Cerebellar nuclear complex (tissue), 1 donor: Measurements from ENCODE around the gene RERE.

Experiments
- DNase-seq, 2 experiments: peaks; one replicate each; lab custom pipeline; 2025; lab: John Stamatoyannopoulos, UW

Gene RERE

DNA sequence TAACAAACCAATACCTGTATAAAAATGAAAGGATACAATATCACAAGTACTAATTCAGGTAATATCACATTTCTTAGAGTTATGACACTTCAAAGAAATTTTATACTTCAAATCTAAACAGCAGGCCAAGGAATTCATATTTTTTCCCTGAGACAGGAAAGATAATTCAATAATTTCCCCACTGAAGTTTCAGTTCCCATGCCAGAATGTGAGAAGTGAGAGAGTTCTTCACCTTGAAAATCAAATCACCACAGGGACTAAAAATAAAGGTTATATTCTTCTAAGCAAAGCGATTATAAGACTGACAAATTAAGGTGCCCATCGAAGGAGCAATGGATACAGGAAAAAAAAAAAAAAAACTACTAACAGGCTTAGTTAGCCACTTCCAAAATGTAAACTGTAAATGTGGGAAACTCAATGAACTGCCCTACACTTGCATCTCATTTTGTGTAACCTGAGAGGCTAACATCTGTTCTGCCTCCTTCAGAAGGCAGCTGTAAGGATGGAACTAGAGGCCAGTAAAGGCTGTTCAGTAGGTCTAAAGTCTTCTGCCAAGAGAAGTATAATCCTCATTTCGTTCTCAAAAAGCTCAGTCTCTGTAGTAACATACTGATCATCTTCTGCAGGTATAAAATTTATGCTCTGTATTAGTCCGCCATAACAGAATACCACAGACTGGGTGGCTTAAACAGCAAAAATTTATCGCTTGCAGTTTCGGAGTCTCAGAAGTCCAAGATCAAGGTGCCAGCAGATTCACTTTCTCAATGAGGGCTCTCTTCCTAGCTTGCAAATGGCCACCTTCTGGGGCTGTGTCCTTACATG is 127.8 kb downstream of the RERE start:
- no peak for DNase-seq

DNA sequence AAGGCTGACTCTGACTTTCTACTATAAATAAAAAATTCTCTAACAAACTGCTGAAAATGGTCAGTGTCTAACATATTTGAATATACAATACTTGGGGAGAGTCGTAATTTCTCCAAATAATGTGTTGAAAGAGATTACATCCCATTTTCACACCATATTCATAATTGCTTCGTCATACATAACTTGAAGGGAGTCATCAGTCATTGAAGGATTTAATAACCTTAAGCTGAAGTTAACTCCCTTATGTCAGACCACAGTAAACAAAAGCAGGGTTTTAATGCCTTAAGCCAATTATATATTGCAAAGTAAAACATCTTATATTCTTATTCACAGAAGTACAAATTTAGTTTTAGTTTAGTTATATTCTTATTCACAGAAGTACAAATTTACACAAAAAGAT is 129.9 kb downstream of the RERE start:
- DNase-seq, result no peak

DNA sequence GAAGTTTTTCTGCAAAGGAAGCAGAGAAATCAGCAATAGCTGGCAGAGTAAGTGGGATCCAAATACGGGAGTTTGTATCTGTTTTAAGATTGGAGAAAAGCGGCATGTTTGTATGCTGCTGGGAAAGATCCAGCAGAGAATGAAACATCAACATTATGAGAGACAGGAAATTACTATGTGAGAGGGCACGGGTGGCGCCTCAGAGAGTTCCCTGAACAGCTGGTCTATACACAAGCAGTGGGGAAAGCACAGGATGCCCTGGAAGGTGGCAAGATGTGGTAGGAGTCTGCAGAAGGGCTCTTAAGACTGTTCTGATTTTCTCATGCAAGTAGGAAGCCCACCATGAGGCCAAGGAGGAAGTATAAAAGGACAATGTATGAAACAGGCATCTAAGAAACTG is 130.4 kb downstream of the RERE start:
- DNase-seq, result no peak

DNA sequence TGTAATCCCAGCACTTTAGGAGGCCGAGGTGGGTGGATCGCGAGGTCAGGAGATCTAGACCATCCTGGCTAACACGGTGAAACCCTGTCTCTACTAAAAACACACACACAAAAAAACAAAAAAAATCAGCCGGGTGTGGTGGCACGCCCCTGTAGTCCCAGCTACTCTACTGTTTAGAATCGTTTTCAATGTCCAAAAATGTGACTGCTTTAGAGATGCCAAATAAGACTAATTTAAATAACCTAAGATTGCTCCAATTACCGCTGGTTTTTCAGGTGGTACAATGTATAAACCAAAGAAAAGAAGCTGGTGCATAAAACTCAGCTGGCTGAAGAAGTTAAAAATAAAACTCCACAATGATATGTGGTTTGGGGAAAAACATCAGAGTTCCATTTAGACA is 132.0 kb downstream of the RERE start:
- DNase-seq, result no peak

DNA sequence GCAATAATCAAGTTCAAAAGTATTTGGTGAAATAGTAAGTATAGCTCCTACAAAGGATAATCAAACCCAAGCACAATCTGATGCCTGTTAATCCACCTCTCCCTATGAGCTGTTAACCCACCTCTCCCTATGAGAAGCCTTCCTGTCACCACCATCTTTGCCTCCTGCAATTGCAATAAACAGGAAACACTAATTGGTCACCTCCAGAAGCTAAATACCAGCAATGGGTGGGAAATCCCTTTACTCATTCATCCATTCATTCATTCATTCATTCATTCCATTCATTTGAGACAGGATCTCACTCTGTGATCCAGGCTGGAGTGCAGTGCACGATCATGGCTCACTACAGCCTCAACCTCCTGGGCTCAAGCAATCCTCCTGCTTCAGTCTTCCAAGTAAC is 132.8 kb downstream of the RERE start:
- DNase-seq, result no peak

DNA sequence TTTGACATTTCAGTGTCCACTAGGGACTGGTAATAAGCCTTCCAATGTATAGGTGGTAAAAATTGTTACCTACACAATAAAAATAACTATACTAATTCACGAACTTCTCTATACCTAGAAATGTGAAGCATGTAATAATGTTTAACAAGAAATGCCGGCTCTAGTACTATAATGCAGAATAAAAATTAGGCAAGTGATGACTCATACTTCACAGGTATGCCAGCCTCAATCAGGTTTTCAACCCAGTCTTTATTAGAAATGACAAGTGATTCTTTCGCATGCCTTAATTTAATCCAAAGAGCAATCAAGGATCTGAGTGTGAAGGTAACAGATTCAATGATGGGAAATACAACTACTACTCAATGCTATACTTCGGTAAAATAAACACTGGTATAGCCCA is 134.9 kb downstream of the RERE start:
- DNase-seq, result no peak

DNA sequence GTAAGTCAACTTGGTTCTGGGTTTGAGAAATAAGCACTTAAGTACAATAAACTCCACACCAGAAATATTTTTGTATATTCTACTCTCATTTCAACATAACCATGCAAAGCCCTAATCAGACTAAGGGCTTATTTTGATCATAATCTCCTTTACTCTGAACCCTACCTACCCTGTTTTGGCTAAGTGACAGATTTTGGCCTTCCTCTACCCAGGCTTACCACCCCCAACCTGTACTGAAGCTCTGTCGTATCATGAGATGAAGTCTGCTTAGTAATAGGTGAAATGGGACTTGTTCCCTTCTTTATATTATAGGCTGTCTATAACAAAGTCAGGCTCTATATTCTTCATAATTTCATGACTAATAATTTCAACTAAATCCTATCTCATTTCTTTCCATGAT is 135.5 kb downstream of the RERE start:
- no peak for DNase-seq

DNA sequence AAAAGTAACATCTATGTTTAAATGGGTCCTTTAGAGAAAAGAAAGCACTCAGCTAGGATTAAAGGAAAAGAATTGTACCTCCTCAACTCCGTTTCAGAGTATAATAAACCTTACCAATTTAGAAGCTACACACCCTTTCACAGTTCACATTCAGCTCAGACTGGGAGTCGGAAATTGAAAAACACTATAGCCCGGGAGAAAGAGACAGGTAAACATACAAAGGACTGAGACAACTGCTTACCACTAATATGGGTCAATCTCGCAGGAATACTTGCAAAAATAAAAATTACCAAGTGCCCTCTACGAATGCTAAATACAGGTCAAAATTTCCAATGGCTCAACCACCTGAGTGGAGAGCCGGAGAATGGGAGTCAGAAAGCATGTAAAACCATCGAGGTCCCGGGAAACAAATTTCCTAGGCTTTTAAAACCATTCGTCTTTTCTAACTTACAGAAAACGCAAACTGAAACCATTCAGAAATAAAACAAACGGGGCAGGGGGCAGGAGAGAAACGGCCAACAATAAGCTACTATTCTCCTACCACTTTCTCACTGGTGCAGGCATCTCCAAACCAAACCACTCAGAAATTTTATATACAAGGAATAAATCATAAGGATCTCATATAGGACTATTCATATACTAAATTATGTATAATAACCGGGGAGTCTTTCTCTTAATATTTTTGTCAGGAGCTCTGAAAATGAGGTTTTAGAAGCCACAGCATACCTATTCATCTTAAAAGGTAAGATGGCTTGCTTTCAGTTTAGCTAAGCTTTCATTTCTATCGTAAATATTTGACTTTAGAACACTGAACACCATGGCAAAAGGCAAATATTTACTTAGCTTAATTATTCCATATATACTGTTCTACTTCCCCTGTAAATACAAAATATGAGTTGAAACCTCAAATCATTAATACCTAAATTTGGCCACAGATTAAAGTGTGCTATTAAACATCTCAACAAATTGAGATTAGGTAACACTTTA is 136.5 kb downstream of the RERE start:
- no peak for DNase-seq

DNA sequence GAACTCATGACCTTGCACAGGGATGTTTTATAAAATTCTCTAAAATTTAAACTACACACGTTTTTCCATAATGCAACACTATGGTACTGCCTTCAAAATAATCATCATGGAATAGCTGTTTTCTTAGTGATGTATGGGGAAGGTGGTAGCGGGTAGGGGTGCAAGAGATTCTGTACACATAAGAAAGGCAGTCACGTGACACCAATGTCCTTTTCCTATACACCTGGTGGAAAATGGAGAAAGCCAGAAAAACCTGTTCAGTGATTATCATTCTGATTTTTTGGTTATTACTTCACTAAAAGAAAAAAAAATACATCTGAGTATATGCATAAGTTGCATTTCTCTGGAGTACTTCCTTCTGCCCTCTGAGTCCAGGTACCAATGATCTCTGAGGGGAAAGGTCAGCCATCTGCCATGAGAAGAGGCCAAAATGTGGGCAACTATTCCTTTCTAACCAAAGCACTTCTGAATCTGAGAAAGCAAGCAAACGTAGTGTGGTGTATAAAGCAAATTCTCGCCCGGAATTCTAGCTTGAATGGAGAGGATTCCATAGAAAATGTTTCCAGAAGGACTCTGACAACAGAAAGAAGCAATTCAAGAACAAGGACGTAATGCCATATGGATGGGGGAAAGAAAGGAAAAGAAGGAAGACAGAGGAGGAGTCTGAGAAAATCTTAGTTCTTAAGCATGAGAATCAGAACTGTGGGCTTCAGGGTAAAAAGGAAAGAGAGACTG is 137.3 kb downstream of the RERE start:
- DNase-seq, result no peak

DNA sequence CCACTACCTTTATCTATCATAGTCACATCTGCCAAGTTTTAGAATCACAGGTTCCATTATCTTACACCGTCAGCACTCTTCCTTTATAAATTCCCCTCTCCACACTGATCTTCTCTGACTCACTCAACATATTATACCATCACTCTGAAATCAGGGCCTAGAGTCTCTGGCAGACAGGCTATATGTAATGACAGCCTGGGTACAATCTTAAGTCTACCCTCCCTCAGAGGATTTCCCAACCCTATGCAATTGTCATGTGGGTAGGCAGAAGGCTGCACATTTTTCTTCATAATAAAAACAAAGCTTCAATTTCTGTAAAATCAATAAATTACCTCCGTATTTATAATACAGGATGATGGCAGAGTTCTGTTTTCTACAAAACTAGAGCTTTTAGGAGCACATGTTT is 138.0 kb downstream of the RERE start:
- DNase-seq, result no peak

DNA sequence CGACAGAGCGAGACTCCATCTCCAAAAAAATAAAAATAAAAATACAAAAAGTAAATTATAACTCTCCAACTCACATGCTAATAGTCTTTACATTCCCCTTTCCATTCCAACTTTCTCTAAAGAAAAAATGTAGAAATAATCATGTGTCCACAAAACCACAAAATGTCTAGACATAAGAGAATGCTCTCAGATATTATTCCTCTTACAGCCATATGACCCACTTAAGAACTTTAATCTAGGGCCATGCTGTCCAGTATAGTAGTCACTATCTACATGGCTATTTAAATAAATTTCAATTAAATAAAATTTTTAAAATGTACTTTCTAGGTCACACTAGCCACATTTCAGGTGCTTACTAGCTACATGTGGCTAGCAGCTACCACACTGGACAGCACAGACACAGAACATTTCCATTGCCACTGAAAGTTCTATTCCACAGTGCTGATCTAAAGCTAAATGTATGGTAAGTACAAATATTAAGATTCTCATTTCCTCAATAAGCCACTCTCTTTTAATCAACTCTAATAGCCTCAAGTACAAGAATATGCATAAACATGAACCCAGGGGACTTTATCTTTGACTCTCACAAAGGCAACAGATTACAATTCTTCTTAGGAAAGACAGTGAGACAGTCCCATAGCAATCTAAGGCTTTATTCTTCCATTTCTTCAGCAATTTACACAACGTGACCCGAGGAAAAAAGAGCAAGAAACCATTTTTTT is 138.6 kb downstream of the RERE start:
- no peak for DNase-seq

DNA sequence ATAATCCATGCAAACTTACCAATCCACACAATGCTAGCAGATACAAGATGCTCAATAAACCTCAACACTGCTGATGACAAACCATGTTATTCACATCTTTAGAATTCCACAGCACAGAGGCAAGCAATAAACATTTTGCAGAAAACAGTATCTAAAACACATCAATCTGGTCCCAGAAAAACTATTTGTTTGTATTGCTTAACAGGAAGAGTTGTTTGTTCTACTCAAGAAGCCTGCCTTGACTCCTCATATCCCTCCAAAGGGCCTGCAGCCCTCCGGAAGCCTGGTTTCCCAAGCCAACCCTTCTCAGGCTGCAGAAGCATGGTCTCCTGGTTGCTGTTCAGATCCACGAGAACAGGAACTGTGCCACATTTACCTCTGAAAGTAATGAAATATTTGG is 139.7 kb downstream of the RERE start:
- no peak for DNase-seq

DNA sequence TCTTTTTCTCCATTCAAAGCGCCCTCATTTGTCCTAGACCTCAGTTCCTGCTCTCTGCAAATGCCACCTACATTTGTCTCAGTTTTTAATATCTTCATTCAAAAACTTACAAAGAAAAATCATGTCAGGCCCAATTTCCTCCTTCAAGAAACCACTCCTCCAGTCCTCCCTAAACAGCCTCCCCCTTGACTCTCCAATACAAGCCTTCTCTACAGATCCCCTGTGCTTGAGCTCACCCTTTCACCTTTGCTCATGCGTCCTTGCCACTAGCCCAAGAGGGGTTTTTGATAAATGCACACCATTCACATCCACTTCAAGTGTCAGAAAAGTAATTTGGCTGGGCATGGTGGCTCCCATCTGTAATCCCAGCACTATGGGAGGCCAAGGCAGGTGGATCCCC is 140.6 kb downstream of the RERE start:
- DNase-seq, result no peak

DNA sequence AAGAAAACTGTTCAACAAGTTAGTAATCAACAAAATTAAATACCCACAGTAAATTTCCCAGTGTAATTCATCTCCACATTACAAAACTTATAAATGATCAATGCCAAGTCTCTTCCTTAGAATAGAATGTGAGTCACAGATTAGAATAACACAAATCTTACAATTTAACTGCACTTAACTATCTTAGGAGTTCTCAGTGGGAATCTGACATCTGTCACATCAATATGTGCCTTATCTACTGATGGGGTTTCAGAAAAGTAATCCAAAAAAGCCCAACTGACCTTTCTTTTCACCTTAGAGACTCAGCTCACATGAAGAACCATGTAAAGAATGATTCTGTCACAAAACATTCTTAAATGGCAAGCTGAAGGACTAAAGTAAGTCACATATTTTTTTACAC is 141.4 kb downstream of the RERE start:
- no peak for DNase-seq

DNA sequence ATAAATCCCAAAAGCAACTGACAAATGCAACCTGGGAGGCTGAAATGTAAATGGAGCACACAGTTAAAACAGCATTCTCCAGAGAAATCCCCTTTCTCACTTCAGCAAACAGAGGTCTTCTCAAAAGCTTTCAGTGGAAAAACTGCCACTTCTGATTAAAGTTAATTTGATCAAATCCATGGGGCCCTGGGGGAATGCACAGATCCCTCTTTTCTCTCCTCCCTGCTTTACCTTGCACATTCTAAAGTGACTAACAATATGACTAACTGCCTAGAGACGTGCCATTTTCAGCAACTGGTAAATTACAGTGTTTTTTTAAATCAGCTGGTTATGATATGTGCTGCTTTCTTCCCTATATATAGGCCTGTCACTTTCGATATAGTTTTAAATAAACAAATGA is 142.5 kb downstream of the RERE start:
- DNase-seq, result no peak

DNA sequence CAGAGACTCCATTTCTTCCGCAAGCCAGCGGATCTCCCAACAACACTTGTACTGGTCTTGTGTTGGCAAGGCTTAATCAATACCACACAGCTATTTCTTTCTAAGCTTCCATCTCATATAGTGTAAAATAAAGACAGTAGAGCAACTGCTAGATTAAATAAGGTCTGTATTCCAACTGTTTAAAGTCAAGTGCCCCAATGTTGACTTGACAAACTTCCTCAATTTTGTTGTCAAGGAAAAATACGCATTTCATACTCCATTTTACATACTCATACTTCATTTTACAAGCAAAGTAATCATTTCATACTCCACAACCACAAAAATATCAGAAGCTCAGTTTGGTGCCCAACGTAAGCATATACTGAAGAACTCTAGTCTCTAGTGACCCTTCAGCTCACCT is 143.0 kb downstream of the RERE start:
- DNase-seq, result no peak

DNA sequence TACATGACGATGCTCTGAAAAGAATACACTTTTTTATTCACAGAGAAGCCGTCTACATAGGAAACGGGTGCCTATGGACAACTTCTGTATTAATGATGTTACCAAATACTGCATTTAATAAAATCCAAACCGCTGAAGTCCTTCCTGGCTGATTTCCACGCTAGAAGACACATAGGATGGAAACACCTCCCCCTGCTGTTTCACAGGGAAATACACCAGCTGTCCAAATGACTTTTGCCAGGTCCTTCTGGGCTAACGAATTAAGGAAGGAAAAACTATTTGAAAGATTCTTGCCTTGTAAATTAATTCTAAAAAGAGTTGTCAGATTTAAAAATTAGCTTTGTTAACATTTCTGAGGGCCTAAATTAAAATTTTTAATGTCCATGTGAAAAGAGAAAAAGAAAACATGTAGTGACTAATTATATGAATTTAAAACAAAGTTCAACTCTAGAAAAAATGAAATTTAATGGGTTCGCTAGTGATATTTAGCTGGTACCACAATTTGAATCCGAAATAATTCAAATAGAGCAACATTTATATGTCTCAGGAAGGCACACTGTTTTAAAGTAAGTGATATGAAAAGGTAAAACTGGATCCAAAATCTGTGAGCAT is 146.0 kb downstream of the RERE start:
- peak; percentile 11 to 65 for DNase-seq

DNA sequence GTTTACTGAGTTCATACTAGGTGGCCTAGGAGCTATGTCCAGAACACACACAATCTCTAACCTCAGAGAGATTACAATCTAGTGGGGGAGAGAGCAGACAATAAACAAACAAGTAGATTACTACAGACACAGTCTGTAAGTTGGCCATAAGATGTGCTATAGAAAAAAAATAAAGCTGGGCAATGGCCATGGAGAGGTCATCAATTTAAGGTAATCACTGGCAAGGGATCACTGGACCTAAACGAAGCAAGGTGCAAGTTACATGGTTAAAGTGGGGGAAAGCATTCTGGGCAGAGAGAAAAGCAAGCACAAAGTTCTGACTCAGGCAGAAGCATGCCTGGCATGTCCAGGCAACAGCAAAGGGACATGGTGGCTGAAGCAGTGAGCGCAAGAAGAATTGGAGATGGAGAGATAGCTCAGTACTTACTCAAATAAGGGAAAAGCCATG is 147.0 kb downstream of the RERE start:
- DNase-seq, result no peak

DNA sequence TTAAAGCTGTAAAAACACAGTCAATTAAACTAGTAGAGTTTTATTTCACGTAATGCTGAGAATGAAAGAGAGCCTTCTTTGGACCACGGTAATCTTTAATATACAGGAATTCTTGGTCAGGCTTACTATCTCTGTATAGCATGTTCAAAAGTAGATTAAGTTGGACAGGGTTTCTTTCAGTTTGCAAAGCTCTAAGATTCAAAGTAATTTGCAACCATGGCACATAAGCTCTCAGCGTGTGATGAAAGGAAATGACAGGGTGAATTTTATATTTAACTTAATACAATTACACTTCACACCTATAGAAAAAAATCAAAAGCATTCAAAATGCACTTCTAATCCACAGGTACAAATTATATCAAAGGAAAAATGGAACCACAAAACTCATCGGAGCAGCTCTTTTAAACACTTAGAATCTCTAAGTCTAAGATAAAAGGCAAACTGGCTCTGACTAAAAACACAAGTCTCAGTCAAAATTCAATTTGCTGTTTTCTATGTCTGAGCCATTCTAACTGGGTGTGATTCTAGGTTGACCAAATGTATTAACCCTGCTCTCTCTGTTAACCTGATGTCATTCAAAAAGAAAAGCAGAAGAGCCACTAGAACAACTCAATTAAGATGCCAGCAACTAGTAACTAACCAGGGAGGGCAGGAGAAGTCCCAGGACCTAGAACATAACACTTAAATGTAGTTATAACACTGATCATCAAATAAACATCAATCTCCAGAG is 147.7 kb downstream of the RERE start:
- no peak for DNase-seq

DNA sequence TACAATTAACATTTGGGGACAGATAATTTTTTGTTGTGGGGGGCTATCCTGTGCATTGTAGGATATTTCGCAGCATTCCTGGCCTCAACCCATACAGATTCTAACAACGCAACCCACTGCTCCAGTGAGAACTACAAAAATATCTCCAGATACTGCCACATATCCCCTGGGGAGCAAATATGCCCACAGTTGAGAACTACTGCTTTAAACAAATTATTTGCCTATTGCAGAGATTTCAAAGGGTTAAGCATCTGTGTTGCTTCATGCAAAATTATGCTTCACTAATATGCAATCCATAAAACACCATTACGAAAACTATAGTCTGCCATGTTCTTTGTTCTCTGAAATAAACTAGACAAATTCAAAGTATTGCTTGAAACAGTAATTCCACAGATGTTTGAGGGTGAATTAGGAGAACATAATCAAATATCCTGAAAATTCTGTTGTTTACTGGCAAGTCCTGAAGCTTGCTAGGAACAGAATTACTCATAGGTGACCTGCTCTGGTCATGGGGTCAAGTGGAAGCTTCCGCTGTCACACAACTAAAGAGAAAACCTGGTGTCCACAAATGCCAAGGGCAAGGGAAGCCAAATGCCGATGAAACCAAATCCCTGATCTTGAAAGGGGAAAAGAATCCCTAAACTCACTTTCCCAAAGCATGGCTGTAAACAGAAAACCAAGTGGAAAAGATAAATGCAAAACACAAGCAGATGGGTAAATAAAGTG is 149.4 kb downstream of the RERE start:
- DNase-seq, result no peak
